Activated naive CD8-positive, alpha-beta T cell treated with anti-CD3 and anti-CD28 coated beads, Interleukin-2, amount 50 U/mL, for 24 hours (primary cell): ENCODE measurements around the gene RNU6-9.
"Not testable (repeated sequence)": the region's sequence is repeated elsewhere in the genome, so short reads cannot be mapped to it uniquely, and the experiment has no call there.

Experiments
- ATAC-seq: fragments of 150-1000 bp; cut with Tn5 transposase; one replicate; pipeline ENCODE4 v1.10.0; 2021
- DNase-seq: peaks from one replicate; pipeline ENCODE4 v3.0.0; 2021
- H3K27ac Mint-ChIP-seq: one replicate; pipeline ENCODE4 v1.8.0; 2021; ENCODE audit warnings: mild to moderate bottlenecking, mixed read lengths
- H3K27me3 Mint-ChIP-seq: one replicate; pipeline ENCODE4 v1.8.0; 2021; ENCODE audit warnings: mixed read lengths
- H3K36me3 Mint-ChIP-seq: one replicate; pipeline ENCODE4 v1.8.0; 2021; ENCODE audit warnings: low read depth, mixed read lengths
- H3K4me1 Mint-ChIP-seq: one replicate; pipeline ENCODE4 v1.8.0; 2021; ENCODE audit warnings: mixed read lengths
- H3K4me3 Mint-ChIP-seq: one replicate; pipeline ENCODE4 v1.8.0; 2021; ENCODE audit warnings: mild to moderate bottlenecking, moderate library complexity, mixed read lengths
- H3K9me3 Mint-ChIP-seq: one replicate; pipeline ENCODE4 v1.8.0; 2021; ENCODE audit warnings: mixed read lengths

Gene RNU6-9

DNA sequence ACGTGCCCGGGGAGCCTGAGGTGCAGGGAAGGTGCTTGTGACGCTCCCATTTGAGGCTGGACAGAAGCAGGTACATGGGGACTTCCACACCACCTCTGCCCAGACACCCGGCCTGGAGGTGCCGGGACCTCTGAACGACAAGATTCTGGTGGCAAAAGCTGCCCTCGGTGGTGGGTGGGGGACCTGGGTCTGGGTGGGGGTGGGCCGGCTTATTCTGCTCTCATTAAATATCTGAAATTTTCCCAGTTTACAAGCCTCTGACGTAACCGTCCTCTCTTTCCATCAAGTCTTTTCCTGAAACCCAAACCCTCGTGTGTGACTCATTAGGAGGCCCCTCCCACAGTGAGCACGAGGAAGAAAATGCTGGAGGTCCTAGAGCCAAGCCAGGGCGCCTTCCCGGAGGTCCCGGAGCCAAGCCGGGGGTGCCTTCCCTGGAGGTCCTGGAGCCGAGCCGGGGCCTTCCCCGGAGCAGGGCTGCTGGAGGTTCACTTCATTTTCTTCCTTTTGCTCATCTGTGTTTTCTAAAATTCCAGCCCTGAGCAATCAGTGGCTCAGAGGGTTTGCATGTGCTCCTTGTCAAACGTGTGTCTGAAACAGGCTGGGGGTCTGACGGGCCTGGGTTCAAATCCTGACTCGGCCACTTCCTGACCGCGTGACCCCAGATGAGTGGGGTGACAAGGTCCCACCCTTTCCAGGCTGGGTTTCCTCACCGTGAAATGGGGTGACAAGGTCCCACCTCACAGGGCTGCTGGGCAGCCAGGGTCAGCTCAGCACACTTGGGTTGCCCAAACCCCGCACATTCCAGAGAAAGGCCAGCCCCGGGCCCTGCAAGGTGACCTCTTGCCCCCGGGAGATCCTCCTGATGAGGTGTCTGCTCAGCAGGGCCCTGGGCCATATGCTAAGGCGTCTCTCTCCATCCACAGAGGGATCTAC lies 23.8 kb upstream of the RNU6-9 start:
- peaks cover 10% of the 10 kb centered on the region for H3K4me1 Mint-ChIP-seq
- no peaks in the 10 kb centered on the region for H3K27me3 Mint-ChIP-seq
- ATAC-seq (no peak), DNase-seq (no peak)
- H3K27ac Mint-ChIP-seq, result no peak overlapping the region
- peaks cover 7% of the 10 kb centered on the region for H3K36me3 Mint-ChIP-seq
- no peaks in the 10 kb centered on the region for H3K9me3 Mint-ChIP-seq
- no peak overlapping the region for H3K4me3 Mint-ChIP-seq

DNA sequence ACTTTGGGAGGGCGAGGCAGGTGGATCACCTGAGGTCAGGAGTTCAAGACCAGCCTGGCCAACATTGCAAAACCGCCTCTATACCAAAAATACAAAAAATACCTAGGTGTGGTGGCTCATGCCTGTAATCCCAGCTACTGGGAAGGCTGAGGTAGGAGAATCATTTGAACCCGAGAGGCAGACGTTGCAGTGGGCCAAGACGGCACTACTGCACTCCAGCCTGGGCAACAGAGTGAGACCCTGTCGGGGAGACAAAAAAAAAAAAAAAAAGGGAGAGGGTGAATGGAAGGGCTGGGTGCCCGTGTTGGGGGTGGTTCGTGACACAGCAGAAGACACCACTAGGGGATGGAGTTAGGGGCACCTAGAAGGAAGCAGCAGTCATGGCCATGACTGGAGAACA lies 23.0 kb upstream of the RNU6-9 start:
- peaks cover 10% of the 10 kb centered on the region for H3K4me1 Mint-ChIP-seq
- peaks cover 7% of the 10 kb centered on the region for H3K36me3 Mint-ChIP-seq
- no peak overlapping the region for H3K4me3 Mint-ChIP-seq
- H3K27me3 Mint-ChIP-seq, result no peaks in the 10 kb centered on the region
- no peak overlapping the region for H3K27ac Mint-ChIP-seq
- ATAC-seq (no peak), DNase-seq (no peak)
- no peaks in the 10 kb centered on the region for H3K9me3 Mint-ChIP-seq

DNA sequence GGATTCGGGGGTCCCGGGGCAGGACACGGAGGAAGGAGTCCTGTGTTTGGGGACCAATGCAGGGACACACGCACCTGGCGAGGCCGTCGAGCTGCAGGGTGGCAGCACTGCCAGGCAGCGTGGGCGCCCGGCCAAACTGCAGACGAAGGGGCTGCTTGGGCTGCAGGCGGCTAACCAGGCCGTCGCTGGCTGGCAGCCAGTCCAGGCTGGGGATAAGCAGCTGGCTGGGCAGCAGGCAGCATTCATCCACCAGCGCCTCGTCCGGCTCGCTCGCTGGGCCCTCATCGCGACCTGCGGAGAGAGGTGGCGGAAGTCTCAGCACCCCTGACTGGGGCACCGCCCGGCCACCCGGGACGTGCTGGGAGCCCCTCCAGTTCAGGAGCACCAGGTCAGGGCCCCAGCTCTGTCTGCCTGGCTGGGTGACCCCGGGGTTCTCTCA lies 22.3 kb upstream of the RNU6-9 start:
- ATAC-seq, result no peak
- H3K9me3 Mint-ChIP-seq, result no peaks in the 10 kb centered on the region
- peaks cover 10% of the 10 kb centered on the region for H3K4me1 Mint-ChIP-seq
- no peak overlapping the region for H3K27ac Mint-ChIP-seq
- peaks cover 7% of the 10 kb centered on the region for H3K36me3 Mint-ChIP-seq
- no peak overlapping the region for H3K4me3 Mint-ChIP-seq
- H3K27me3 Mint-ChIP-seq, result no peaks in the 10 kb centered on the region
- no peak for DNase-seq

DNA sequence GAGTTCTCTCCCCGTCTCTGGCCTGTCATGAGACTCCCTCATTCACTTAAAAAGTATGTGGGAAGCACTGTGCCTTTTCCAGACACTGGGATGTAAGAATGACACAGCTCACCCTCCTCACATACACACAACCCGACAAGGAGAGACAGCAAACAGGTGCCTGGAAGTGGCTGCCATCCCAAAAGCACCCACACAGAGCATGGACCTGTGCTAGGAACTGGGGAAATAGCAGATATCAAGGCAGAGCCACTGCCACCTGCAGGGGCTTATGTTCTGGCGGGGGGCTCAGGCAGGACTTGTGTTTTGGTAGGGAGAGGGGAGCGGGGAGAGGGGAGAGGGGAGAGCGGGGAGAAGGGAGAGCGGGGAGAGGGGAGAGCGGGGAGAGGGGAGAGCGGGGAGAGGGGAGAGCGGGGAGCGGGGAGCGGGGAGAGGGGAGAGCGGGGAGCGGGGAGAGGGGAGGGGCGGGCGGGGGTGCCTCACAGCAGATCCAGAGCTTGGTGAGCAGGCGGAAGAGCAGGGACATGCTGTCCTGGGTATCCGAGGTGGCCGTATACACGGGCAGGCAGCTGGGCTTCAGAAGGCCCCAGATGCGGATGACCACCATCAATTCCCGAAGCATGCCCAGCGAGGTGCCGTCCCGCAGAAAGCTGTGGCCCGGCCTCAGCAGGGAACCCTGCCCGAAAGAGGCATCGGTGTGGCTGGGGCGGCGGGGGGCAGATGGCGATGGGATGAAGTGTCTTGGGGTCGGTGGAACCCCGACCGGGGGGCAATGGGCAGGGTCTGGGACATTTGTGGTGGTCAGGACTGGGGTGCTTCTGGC lies 21.6 kb upstream of the RNU6-9 start:
- H3K4me1 Mint-ChIP-seq, result peaks cover 10% of the 10 kb centered on the region
- ATAC-seq, result no peak
- H3K27ac Mint-ChIP-seq, result peak overlapping the region; percentile 35

DNA sequence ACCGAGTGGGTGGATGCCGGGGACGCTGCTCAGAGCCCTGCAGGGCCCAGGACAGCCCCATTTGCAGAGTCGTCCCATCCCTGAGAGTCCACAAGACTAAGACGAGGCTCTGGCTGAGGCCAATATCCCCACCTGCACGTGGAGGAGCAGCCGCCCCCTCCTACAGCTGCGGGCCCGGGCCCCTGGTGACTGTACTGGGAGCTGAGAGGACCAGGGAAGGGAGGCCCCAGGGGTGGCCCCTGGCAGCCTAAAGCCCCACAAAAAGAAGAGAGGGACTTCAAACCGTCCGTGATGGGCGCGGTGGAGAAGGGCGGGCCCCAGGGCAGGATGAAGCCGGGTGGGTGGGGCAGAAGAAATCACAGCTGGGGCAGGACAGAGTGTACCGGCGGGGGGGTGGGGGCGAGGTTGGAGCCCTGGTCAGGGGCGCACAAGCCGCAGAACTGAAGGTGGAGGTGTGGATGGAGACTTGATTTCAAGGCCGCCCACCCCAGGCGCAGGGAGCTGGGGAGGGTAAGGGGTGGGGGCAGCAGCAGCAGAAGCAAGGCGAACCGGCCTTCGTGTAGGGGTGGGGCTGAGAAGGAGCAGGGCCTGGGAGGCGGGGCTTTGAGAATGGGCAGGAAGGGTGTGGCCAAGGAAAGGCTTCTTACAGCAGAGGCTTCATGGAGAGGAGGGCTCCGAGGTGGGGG lies 20.9 kb upstream of the RNU6-9 start:
- ATAC-seq, result peak; percentile 80
- peak; percentile 82 for DNase-seq
- Mint-ChIP-seq H3K9me3 (no peaks in the 10 kb centered on the region), H3K27me3 (no peaks in the 10 kb centered on the region), H3K27ac (peak overlapping the region; percentile 31), H3K36me3 (peaks cover 7% of the 10 kb centered on the region), H3K4me3 (peak overlapping the region; percentile 43), H3K4me1 (peaks cover 10% of the 10 kb centered on the region)

More for the DNA sequence above, 21.6 kb upstream of the RNU6-9 start:
- no peak overlapping the region for H3K4me3 Mint-ChIP-seq
- H3K9me3 Mint-ChIP-seq, result no peaks in the 10 kb centered on the region
- H3K36me3 Mint-ChIP-seq, result peaks cover 7% of the 10 kb centered on the region
- DNase-seq, result no peak
- H3K27me3 Mint-ChIP-seq, result no peaks in the 10 kb centered on the region

DNA sequence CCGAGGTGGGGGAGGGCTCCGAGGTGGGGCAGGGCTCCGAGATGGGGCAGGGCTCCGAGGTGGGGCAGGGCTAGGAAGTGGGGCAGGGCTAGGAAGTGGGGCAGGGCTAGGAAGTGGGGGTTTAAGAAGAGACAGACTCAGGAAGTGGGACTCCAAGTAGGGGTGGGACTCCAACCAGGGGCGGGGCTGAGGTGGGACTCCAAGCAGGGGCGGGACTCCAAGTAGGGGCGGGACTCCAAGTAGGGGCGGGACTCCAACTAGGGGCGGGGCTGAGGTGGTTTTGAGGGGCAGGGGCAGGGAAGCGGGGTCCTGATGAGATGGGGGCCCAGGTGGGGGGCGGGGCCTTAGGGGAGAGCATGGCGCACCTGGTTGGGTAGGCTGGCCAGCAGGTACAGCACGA lies 20.2 kb upstream of the RNU6-9 start:
- Mint-ChIP-seq H3K36me3 (peaks cover 4% of the 10 kb centered on the region), H3K27ac (no peak overlapping the region), H3K27me3 (no peaks in the 10 kb centered on the region), H3K4me1 (peaks cover 10% of the 10 kb centered on the region), H3K9me3 (no peaks in the 10 kb centered on the region), H3K4me3 (no peak overlapping the region)
- peak; percentile 79 for ATAC-seq
- DNase-seq, result peak; percentile 72

DNA sequence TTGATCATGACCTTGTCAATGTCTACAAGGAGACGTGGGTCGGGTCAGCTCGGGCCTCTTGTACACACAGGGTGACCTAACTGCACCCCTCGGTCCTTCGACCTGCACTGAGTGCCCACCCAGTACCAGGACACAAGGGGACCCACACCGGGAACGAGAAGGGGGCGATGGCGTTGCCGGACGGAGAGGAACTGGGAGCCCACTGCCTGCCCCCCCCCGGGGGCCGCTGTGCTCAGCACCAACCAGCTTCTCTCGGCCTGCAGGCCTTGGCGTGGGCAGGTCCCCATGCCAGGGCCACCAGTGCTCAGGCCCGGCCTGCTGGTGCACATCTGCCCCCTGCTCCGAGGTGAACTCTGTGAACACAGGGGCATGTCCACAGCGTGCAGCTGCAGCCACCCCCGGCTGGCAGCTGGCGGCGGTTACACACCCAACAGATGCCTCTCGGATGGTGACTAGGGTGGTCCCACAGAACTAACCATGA lies 19.7 kb upstream of the RNU6-9 start:
- Mint-ChIP-seq H3K9me3 (no peaks in the 10 kb centered on the region), H3K4me3 (no peak overlapping the region), H3K27ac (no peak overlapping the region), H3K4me1 (peaks cover 10% of the 10 kb centered on the region), H3K27me3 (no peaks in the 10 kb centered on the region), H3K36me3 (peaks cover 4% of the 10 kb centered on the region)
- no peak for ATAC-seq
- no peak for DNase-seq

DNA sequence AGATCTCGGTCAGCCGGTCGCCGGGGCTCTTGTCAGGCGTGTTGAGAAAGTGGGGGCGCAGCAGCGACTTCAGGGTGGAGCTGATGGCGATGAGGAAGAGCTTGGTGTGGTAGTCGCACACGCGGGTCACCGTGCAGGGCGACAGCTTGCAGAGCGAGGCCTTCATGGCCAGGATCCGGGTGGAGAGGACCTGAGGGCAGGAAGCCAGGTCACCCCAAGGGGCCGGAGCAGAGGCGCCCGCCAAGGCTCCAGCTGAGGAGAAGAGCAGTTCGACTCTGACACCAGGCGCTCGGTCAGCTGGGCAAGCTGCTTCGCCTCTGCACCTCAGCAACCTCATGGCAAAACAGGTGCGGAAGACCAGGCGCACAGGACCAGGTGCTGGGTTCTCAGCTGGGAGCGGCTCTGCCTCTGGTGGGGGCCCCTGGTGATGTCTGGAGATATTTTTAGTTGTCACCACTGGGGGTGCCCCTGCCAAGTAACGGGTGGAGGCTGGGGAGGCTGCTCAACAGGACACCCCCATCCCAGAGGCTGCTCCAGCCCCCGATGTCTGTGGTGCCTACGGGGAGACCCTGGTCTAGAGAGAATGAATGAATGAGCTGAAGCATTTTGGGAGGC lies 17.9 kb upstream of the RNU6-9 start:
- H3K27ac Mint-ChIP-seq, result no peak overlapping the region
- ATAC-seq, result no peak
- no peaks in the 10 kb centered on the region for H3K9me3 Mint-ChIP-seq
- peaks cover 4% of the 10 kb centered on the region for H3K36me3 Mint-ChIP-seq
- no peaks in the 10 kb centered on the region for H3K27me3 Mint-ChIP-seq
- H3K4me3 Mint-ChIP-seq, result no peak overlapping the region
- peaks cover 10% of the 10 kb centered on the region for H3K4me1 Mint-ChIP-seq
- DNase-seq, result no peak

DNA sequence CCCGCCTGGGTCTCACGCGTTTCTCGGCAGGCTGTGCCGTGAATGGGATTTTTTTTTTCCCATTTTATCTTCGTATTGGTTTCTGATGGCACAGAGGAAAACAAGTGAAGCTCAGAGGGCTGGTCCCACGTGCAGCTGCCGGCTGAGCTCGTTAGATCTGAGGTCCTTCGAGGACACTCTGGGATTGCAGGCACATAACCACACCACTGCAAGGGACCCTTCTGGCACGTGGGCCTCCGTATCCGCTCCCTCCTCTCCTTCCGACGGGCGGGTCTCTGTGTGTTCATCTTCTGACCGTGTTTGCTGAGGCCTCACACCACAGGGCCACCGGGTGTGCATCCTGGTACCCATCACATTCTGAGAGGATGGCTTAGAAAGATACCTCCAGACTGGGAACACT lies 17.2 kb upstream of the RNU6-9 start:
- Mint-ChIP-seq H3K36me3 (peaks cover 3% of the 10 kb centered on the region), H3K9me3 (no peaks in the 10 kb centered on the region), H3K27me3 (no peaks in the 10 kb centered on the region), H3K4me3 (no peak overlapping the region), H3K4me1 (peaks cover 10% of the 10 kb centered on the region), H3K27ac (no peak overlapping the region)
- no peak for DNase-seq
- ATAC-seq, result no peak

DNA sequence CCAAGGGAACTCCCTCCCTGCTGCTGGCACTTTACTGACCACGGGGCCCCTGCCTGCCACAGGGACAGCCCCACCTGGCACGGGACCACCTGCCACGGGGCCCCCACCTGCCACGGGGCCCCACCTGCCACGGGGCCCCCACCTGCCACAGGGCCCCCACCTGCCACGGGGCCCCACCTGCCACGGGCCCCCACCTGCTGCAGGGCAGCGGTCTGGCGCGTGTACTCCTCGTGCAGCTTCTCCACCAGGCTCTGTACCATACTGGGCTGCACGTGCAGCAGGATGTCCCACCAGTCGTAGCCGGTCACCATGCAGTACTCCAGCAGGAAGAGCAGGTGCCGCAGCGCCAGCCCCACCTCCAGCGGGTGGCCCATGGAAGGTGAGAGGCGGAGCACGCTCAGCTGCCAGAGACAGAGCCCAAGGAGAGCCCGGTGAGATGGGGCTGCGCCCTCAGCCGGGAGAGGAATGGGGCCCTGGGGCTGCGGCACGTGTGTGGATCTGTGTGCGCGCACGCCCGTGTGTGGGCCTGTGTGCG lies 16.4 kb upstream of the RNU6-9 start:
- Mint-ChIP-seq H3K27me3 (no peaks in the 10 kb centered on the region), H3K36me3 (no peaks in the 10 kb centered on the region), H3K4me1 (peaks cover 8% of the 10 kb centered on the region), H3K4me3 (no peak overlapping the region), H3K27ac (no peak overlapping the region), H3K9me3 (no peaks in the 10 kb centered on the region)
- ATAC-seq, result no peak
- DNase-seq, result no peak

DNA sequence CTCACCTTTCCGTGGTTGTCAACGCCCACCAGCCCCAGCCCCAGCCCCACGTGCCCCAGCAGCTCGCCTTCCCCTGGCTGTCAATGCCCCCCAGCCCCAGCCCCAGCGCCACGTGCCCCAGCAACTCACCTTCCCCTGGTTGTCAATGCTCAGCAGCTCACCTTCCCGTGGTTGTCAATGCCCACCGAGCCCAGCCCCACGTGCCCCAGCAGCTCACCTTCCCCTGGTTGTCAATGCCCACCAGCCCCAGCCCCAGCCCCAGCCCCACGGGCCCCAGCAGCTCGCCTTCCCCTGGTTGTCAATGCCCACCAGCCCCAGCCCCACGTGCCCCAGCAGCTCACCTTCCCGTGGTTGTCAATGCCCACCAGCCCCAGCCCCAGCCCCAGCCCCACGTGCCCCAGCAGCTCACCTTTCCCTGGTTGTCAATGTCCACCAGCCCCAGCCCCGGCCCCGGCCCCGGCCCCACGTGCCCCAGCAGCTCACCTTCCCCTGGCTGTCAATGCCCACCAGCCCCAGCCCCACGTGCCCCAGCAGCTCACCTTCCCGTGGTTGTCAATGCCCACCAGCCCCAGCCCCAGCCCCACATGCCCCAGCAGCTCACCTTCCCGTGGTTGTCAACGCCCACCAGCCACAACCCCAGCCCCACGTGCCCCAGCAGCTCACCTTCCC lies 15.2 kb upstream of the RNU6-9 start:
- H3K9me3 Mint-ChIP-seq, H3K27ac Mint-ChIP-seq, H3K27me3 Mint-ChIP-seq, H3K36me3 Mint-ChIP-seq, H3K4me3 Mint-ChIP-seq, DNase-seq, H3K4me1 Mint-ChIP-seq, ATAC-seq: not testable (repeated sequence)

DNA sequence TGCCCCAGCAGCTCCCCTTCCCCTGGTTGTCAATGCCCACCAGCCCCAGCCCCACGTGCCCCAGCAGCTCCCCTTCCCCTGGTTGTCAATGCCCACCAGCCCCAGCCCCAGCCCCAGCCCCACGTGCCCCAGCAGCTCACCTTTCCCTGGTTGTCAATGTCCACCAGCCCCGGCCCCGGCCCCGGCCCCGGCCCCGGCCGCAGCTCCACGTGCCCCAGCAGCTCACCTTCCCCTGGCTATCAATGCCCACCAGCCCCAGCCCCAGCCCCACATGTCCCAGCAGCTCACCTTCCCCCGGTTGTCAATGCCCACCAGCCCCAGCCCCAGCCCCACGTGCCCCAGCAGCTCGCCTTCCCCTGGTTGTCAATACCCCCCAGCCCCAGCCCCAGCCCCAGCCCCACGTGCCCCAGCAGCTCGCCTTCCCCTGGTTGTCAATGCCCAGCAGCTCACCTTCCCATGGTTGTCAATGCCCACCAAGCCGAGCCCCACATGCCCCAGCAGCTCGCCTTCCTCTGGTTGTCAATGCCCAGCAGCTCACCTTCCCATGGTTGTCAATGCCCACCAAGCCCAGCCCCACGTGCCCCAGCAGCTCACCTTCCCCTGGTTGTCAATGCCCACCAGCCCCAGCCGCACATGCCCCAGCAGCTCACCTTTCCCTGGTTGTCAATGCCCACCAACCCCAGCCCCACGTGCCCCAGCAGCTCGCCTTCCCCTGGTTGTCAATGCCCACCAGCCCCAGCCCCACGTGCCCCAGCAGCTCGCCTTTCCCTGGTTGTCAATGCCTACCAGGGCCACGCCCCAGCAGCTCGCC lies 14.3 kb upstream of the RNU6-9 start:
- H3K27me3 Mint-ChIP-seq, DNase-seq, H3K9me3 Mint-ChIP-seq, H3K4me1 Mint-ChIP-seq, H3K36me3 Mint-ChIP-seq, H3K4me3 Mint-ChIP-seq, ATAC-seq, H3K27ac Mint-ChIP-seq: not testable (repeated sequence)
